ENCODE results near the gene ACP6.
"Not testable (repeated sequence)": the region's sequence is repeated elsewhere in the genome, so short reads cannot be mapped to it uniquely, and the experiment has no call there.

The ACP6 gene

DNA sequence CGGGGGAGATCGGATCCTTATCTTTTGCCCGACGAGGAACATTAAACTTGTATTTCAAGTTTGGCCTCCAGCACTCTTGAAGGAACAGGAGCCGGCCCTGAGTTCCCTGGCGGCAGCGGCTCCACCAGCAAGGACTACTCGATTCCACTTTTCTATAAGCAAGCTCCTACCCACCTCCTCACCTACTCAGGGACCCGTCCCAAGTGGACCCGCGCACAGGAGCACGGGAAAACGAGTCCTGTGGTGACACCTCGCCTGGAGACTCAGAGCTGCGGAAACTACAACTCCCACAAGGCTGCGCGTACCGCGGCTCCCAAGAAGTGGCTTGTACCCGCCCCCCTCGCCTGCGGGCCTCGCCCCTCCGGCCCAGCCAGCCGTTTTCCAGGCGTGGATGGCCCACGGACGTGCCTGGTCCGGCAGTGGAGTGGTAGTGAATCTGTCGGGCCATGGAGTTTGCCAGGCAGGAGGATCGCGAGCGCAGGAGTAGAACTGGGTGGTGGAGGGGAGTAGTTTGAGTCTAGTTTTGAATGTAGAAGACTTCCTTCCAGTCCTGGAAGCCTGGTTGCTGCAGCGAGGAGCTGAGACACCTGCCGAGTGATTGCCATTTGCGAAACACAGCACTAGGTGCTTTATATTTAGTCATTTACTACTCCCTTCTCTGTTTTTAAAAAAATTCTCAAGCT is at the start of gene ACP6:
TSS of gene ACP6 (minus strand) at position 206 of the 683 bp plus-strand sequence. CDS start 476 bp downstream, outside the sequence.
- DNase-seq (ENCODE audit: low spot score), result peak; percentile 96

DNA sequence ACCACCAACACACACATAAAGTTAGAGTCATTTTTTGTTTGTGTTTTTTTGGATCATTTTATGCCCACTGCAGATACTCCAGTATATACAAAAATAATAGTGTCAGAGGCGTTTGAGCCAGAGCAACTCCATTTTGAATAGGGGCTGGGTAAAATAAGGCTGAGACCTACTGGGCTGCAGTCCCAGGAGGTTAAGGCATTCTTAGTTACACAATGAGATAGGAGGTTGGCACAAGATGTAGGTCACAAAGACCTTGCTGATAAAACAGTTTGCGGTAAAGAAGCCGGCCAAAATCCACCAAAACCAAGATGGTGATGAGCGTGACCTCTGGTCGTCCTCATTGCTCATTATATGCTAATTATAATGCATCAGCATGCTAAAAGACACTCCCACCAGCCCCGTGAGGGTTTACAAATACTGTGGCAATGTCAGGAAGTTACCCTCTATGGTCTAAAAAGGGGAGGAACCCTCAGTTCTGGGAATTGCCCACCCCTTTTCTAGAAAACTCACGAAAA is 49.4 kb upstream of the ACP6 start:
- no peak for DNase-seq (ENCODE audit: low spot score)

DNA sequence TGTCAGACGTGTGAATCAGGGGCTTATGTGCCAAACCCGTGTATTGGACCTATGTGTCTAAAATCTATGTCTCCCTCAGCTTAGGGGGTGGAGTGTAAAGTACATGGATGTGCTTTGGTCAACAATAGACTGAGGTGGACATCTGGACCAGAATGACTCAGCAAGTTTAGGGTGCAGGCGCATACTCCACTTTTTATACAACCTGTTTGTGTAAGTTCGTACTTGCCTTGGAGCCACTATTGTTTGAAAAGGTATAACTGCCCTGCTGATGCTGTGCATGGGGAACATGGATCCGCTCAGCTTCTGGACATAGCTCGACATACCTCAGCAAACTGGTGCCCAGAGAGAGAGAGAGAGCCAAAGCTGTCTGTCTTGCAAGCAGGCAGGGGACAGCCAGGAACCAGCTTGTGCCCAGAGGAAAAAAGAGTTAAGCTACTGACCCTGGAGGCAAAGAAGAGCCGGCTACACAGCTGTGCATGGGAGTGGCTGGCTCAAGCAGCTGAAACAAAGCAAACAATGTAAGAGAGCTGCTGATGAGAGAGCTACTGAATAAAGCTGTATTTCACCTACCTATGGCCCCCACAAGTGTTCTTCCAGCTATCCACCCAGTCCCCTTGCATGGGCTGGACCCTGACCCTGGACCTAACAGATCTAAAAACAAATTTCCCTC is 48.8 kb upstream of the ACP6 start:
- no peak for DNase-seq (ENCODE audit: low spot score)

DNA sequence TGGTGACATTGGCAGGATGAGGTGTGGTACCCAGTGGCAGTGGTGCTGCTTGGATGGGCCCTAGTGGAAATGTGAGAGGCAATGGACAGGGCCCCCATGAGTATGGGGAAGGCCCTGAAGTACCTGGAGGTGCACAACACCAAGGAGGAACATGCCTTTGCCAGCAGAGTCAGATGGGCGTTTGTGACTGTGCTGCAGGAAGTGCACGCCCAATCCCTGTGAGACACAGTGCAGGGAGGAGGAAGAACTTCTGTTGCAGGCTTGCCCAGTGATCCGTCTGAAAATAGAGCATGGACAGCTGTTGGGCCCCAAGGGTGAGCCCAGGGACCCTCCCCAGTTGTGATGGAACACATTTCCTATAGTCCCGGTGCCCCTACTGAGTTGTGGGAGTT is 47.4 kb upstream of the ACP6 start:
- DNase-seq (ENCODE audit: low spot score), result peak; percentile 61

DNA sequence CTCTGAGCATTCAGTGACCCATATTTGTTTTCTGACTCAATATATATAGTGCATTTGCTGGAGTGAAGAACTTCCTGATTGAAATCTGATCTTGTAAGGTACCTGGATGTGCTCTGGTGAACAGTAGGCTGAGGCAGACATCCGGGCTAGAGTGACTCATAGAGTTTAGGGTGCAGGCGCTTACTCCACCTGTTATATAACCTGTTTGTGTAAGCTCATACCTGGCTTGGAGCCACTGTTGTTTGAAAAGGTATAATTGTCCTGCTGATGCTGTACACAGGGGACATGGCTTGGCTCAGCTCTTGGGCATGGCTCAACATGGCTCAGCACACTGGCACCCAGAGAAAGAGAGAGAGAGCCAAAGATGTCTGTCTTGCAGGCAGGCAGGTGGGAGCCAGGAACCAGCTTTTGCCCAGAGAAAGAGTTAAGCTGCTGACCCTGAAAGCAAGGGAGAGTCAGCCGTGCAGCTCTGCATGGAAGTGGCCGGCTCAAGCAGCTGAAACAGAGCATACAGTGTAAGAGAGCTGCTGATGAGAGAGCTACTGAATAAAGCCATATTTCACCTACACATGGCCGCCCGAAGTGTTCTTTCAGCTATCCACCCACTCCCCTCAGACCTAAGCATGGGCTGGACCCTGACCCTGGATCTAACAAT is 46.9 kb upstream of the ACP6 start:
- DNase-seq (ENCODE audit: low spot score), result peak; percentile 98

DNA sequence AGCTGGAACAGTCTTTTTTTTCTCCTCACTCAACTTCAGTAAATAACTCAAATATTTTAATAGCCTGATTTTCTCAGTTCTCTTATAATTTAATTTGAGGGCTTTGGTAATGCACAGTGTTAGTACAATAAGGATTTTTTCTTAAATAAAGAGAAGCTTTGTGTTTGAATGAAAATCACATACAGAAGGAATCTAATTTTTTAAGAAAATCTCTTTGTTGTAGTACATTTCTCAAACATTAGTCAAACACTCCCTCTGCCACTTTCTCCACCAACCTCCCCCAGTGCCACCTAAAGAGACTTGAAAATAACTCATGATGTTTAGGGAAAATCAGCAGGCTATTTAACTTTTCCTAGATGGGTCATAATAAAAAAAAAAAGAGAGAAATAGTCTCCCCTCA is 42.3 kb upstream of the ACP6 start:
- DNase-seq (ENCODE audit: low spot score), result no peak

DNA sequence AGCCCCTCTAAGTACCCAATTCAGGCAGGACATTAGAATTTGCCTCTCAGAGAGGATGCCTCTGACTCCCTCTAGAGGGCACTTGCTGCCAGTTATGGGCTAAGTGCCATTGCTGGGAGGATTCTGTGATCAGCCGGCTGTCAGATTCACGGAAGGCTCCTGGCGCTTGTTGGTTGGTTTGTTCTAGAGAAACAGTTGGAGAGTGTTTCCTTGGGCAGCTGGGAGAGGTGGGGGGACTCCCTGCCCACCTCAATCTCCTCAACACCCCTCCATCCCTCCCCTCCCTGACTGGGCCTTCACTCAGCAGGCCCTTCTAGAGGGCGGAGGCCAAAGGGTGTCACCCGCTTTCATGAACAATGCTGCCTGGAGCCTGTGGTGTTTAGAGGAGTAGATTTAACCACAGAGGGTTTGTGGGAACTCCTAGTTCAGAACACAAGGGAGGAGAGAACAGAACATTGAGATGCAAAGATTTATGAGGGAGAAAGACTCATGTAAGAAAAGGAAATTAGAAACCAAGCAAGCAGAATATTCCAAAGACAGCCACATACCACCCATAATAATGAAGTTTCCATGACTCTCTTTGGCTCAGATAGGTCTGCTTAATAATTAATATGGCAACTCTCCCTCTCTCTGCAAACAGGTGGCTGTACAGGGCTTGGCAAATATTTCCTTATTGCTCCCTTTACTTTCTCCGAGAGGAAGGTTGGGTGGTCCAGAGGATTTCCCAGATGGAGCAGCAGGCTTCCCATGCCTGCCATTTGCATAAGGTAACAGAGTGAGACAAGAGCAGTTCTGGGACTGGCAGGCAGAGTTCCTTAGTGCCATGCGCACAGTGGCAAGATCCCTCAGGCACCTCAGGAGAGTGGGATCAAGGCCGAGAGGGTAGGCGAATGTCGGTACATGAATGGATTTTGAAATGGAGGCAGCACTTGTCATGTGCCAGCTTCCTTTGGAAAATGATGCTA is 30.0 kb upstream of the ACP6 start:
- DNase-seq (ENCODE audit: low spot score), result peak; percentile 73

DNA sequence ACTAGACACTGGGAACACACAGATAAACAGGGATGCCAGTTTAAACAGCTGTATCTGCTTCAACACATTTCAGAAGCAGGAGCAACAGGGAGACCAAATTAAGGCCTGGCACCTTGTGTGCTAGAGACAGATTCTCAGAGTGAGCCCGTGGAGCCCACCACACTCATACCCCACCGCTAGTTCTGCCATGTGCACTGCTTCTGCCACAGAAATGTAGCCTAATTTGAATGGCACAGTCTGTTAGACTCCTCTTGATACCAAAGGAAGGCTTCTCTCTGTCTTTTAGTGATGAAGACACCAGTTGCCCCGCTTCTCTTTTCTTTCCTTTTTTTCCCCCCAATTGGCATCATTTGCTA is 29.3 kb upstream of the ACP6 start:
- no peak for DNase-seq (ENCODE audit: low spot score)

DNA sequence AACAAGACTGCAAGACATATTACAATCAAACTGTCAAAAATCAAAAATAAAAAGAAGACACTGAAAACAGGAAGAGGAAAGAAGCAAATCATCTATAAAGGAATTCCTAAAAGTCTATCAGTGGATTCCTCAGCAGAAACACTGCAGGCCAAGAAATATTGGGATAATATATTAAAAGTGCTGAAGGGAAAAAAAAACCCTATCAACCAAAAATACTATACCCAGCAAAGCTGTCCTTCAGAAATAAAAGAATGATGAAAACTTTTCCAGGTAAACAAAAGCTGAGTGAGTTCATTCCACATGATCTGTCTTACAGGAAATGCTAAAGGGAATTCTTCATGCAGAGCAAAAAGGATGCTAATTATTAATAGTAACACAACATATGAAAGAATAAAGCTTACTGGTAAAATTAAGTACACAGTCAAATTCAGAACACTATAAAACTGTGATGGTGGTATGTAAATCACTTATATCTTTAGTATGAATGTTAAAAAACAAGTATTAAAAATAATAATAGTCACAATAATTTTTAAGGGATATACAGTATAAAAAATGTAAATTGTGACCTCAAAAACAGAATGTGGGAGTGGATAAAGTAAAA is 12.9 kb upstream of the ACP6 start:
- DNase-seq (ENCODE audit: low spot score), result no peak

DNA sequence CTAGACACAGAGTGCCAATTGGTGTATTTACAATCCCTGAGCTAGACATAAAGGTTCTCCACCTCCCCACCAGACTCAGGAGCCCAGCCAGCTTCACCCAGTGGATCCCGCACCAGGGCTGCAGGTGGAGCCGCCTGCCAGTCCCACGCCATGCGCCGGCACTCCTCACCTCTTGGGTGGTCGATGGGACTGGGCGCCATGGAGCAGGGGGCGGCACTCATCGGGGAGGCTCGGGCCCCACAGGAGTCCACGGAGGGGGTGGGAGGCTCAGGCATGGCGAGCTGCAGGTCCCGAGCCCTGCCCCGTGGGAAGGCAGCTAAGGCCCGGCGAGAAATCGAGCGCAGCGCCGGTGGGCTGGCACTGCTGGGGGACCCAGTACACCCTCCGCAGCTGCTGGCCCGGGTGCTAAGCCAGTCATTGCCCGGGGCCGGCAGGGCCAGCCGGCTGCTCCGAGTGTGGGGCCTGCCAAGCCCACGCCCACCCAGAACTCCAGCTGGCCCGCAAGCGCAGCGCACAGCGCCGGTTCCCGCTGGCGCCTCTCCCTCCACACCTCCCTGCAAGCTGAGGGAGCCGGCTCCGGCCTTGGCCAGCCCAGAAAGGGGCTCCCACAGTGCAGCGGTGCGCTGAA is 10.4 kb upstream of the ACP6 start:
- DNase-seq (ENCODE audit: low spot score), result not testable (repeated sequence)

DNA sequence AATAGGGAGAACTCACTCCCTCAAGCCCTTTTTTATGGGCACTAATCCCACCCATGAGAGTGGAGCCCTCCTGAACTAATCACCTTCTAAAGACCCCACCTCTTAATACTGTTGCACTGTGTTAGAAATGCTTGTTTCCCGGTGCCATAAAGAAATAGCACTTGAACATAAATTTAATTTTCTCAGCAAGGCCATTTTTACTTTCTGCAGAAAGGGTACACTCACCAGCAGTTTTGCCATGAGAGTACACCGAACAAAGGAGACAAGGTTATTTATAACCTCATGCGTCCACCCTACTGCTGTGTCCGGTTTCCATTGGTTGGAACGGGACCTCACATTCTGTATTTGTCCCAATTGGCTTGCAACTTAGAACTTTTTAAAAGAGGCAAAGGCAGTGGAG is 7.4 kb upstream of the ACP6 start:
- DNase-seq (ENCODE audit: low spot score), result not testable (repeated sequence)

DNA sequence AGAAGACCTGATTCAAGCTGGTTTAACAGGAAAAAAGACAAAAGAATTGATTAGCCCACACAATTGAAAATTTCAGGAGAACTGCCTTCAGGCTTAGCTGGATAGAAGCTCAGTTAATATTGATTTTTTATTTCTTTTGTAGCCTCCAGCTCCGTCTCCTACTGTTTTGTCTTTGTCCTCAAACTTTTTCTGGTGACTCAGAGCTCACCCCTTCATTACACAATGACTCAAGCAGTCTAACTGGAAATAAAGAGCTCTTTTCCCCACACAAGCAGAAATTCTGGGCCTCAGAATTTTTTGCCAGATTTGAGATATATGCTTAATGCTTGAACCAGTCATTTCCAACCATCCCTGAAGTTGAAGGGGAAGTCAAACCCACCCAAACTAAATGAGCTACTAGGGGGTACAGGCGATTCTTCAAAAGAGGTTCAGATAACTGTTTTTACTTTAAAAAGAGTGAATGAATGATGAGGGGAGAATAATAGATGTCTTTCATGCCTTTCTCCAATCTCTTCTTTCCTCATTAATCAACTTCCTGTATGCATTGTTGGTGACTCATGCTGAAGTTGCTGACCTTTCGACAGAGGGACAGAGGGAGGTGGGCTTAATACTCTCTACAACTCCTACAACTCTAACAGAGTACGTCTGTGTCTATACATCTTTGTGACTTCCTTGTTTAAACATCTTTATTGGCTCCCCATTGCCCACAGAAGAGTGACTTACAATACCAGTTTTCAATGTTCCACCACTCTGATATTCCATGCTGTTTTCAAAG is 6.2 kb upstream of the ACP6 start:
- DNase-seq (ENCODE audit: low spot score), result peak; percentile 79

DNA sequence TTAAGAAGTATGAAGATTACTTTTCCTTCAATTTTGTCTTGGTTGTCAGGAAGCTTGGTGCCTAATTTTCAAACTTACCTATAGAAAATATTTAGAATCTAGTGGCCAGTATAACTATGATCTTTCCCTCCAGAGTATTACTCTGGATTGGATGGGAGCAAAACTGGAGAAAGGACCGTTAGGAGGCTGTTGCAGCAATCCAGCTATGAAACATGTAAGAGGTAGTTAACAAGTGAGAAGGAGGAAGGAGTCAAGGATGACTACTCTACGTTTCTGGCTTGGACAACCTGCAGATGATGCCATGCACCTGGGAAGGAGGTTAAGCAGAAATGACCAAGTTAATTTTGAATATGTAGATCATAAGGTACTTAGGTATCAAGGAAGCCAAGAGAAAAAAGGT is 3.5 kb upstream of the ACP6 start:
- DNase-seq (ENCODE audit: low spot score), result no peak

DNA sequence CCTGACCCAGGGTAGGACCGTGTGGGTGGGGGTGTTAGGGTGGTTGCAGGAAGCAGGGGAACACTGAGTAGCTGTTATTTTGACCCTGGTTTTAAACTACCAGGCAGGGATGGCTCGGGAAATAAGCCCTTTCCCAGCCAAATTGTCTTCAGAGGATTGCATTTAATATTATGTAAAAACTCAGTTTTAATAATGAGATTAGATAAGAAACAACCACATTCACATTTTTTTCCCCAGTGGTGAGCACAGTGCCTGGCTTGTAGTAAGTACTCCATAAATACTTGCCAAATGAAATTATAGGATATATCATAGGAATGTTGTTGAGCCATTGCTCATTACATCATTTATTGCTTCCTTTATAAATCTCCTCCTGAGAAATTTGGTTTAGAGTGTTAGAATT is 3.1 kb upstream of the ACP6 start:
- no peak for DNase-seq (ENCODE audit: low spot score)

DNA sequence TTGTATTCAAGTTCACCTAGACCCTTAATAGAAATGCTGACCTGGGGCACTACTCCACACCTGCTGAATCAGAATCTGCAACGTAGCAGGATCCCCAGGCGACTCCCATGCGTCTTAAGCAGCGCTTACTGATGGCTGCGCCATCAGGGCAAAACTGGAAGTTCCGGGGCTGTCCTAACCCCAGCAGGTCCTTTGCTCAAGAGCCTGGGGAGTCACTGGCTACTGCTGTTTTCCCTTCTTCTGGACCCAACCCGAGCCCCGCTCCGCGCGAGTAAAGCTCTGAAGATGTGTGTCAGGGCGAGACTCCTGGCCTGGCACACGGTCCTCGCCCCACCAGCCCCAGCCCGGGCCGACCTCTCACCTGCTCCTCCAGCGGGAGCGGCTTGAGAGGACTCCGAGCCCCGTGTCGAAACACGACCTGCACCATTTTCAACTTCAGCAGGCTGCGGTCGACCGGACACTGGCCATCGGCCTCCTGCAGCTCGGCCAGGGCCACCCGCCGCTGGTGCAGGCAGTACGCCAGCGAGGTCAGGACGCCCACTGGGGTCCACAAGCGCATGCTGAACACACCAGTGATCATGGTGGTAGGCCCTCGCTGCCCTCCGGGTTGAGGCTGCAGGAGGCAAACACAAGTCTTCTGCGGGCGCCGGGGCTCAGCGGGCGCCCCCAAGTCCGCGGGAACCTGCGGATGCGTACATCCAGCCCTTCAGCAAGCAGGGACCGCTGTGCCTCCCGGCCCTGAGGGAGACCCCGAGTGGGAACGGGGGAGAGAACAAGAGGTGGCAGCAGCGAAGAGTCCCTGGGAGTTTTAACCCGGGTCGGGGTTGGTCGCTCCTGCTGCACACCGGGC is 630 bp downstream of the ACP6 start:
- DNase-seq (ENCODE audit: low spot score), result peak; percentile 75

DNA sequence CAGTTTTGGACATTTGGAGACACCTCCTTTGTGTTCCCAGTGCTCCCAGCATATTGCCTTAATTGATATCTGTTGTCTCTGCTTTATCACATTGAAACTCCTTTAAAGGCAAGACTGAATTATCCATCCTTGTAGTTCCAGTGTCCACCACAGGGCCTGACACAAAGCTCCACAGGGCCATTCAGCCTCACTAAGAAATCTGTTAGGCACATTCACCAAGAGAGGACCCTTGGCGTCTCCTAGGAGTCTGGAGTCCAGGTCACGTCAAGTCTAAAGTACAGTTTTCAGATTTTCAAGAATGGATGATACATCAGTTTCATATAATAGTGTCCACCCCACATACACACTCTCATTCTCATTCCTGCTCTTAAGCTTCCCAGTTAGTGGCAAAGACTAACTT is 4.8 kb downstream of the ACP6 start:
- peak; percentile 7 for DNase-seq (ENCODE audit: low spot score)

DNA sequence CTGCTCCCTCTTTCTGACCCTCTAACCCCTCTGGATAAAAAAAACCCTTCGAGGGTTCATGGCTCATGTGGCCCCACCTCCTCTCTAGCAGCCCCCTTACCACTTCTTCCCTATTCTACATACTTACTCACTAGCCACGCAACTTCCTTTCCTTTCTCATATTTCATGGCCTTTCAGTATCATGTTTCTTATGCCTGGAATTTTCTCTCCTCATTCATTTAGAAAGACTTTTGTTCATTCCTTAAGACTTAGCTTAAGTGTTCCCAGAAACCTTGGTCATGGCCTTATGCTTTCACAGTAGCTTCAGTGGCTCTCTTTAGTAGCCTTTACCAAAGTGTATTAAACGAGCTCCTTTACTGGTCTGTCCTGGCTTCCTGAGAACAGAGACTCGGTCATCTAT is 6.1 kb downstream of the ACP6 start:
- no peak for DNase-seq (ENCODE audit: low spot score)

DNA sequence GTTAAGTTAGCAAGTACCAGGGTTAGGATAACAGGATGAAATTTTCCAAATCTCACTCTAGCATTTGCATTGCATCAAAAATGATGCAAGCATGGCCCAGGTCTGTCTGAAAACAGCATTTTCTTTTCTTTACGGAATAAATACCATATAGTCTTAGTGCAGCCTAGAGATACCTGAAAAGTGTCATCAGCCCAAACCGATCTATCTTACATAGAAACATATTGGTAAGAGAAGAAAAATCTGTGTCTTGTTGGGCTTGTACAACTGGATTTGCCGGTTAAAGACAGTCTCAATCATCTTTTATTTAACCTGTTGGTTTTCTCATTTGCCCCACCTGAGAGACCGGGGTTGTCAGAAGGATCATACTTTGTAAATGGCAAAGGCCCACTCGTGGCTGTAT is 15.8 kb downstream of the ACP6 start:
- no peak for DNase-seq (ENCODE audit: low spot score)

DNA sequence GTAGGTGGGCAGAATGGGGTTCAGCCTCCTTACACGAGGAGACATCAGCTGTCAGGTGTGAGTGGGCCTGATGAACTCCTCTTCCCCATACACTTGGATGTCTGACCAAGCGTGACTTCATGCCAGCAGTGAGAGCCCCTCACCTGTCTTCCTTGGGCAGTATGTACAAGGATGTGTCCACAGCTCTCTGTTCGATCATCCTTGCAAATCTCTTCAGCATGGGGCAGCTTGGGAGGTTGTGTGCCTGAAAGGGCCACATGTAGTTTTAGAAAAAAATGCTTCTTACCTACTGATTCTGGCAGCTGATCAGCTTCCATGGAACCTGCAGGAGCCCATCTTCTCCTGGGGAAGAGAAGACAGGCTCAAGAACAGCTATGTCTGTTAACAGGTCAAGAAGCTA is 18.0 kb downstream of the ACP6 start:
- DNase-seq (ENCODE audit: low spot score), result peak; percentile 68
